ENCODE data around the gene HERPUD1.

- no peak for TF ChIP-seq CREB5 (CRISPR knock-in tag; IDR thresholded peaks at IDR 0.05; ENCODE audit: low read depth)
- TF ChIP-seq ZNF70 (CRISPR knock-in tag; IDR thresholded peaks at IDR 0.05): no peak
- no peak for TF ChIP-seq ESRRG (CRISPR knock-in tag; IDR thresholded peaks at IDR 0.05)
- TF ChIP-seq TCF4 (CRISPR knock-in tag; IDR thresholded peaks at IDR 0.05; ENCODE audit: borderline replicate concordance): no peak
- no peak for TF ChIP-seq ARNTL (CRISPR knock-in tag; IDR thresholded peaks at IDR 0.05; ENCODE audit: borderline replicate concordance, low read depth)
- no peak for TF ChIP-seq PATZ1 (CRISPR knock-in tag; IDR thresholded peaks at IDR 0.05; ENCODE audit: borderline replicate concordance)
- no peak for TF ChIP-seq ZC3H10 (CRISPR knock-in tag; IDR thresholded peaks at IDR 0.05)
- TF ChIP-seq ZFP30 (CRISPR knock-in tag; IDR thresholded peaks at IDR 0.05): no peak
- no peak for TF ChIP-seq RARB (CRISPR knock-in tag; IDR thresholded peaks at IDR 0.05)
- no peak for TF ChIP-seq OSR1 (CRISPR knock-in tag; IDR thresholded peaks at IDR 0.05)
- TF ChIP-seq ZFP3 (CRISPR knock-in tag; IDR thresholded peaks at IDR 0.05): no peak
- TF ChIP-seq SNAI2 (CRISPR knock-in tag; IDR thresholded peaks at IDR 0.05): no peak
- TF ChIP-seq ISL1 (CRISPR knock-in tag; IDR thresholded peaks at IDR 0.05): no peak
These were observed 57.3 kb downstream of the HERPUD1 start, which contains the start of gene NLRC5 for GRCh38 chr16:56988948-56989945.

All from SK-N-SH treated with all-trans-retinoic acid at 6 μM for 48 hours (cell line).